Pancreas (tissue), 10 donors: ENCODE results near the gene RSPH1. TPM values are rescaled to one million over a fixed set of nuclear protein-coding genes. Genes with fewer than 3 reads are reported as not detected.
A peak's percentile ranks its signal among the peaks of the same experiment; 100 is the strongest.

ENCODE experiments used
- ATAC-seq, 4 donors: fragments of 200-7000 bp; cut with Tn5 transposase; one replicate each; pipeline versions ENCODE4 v1.8.0 to v1.9.1; 2020; ENCODE audit warnings: mild to moderate bottlenecking in 4 of 4, moderate library complexity in 4 of 4
- DNase-seq, 6 donors: peaks; one replicate each; pipeline ENCODE4 v3.0.0-alpha.2; 2020
- FAIRE-seq: peaks from 2 replicates; lab custom pipeline; 2012; peaks lifted over from hg19 to GRCh38; lab: Jason Lieb, UNC
- H3K27ac ChIP-seq, 4 donors: fragments of 200-600 bp; sonication (generic); 1 replicate in 3 of 4; 2 replicates in 1 of 4; pipeline versions ENCODE4 v1.5.0 to v1.8.0; 2020
- H3K27me3 ChIP-seq, 4 donors: fragments of 200-600 bp; one replicate each; pipeline ENCODE4 v1.8.0; 2021
- H3K36me3 ChIP-seq, 3 donors: fragments of 200-600 bp; sonication (generic) in 1 of 3; one replicate each; pipeline versions ENCODE4 v1.5.0 to v1.8.0; 2020 to 2021
- H3K4me1 ChIP-seq, 3 donors: fragments of 200-600 bp; one replicate each; pipeline ENCODE4 v1.8.0; 2021
- H3K4me3 ChIP-seq, 4 donors: fragments of 200-600 bp; sonication (generic) in 2 of 4; one replicate each; pipeline versions ENCODE4 v1.5.0 to v1.8.0; 2020 to 2021
- H3K9me3 ChIP-seq, 4 donors: fragments of 200-600 bp; one replicate each; pipeline ENCODE4 v1.8.0; 2021
- WGBS, 2 donors: extraction: QIAGEN DNeasy Blood & Tissue Kit; methylation state at CpG; one replicate each; pipeline ENCODE4 v1.1.7; 2013; 5-methylcytosine and 5-hydroxymethylcytosine counted together
- intact Hi-C, 3 donors: fragments of 100-400 bp; cut with DNase I; formaldehyde crosslinking; loops; one replicate each; pipeline versions ENCODE4 v1.11.1 to v1.14.2; 2022
- polyA plus RNA-seq, 2 donors: library from polyadenylated mRNA; stranded (reverse); fragments of 200-250 nt; gene quantifications; one replicate each; pipeline ENCODE4 v1.2.3, GENCODE V29; 2013
- total RNA-seq, 6 donors: library from RNA; stranded (reverse); fragmentation: NEBNext Ultra II Directional in 4 of 6; extraction: Animal tissue kit (Norgen Biotek cat#: 25700) in 4 of 6; gene quantifications; one replicate each; pipeline versions ENCODE4 v1.2.1 to v1.2.4, GENCODE V29; 2021 to 2023
- TF ChIP-seq, protein P1 (sequence below), 4 donors: fragments of 200-600 bp; sonication (generic) in 3 of 4; IDR thresholded peaks; one replicate each; pipeline versions ENCODE4 v1.5.0 to v1.8.0; 2021; ENCODE audit warnings: antibody characterized with exemption in 4 of 4
- donor health status: healthy with polysubstance abuse.
- donor health status: DM: no; HTN: no; CAD: no; lungs with moderate emphysema.
- donor health status: DM: no; HTN: no; CAD: no.
- donor health status: control.
- donor health status: control.
- donor health status: Bipolar disorder and iron deficiency.
- donor health status: DM: yes; HTN: yes; CAD: no.
- donor health status: DM: no; HTN: no; CAD: no.
- donor health status: DM: no; HTN: no; CAD: no.
- donor health status: DM: yes; HTN: yes; CAD: no.

The RSPH1 gene
- total and polyA plus RNA-seq, 8 donors: 0.94 to 5.0 (median 2.1) TPM

- H3K27me3 ChIP-seq: no peaks in the 10 kb centered on the region
- DNase-seq: no peak
- no peak overlapping the region for H3K27ac ChIP-seq
- no peaks in the 10 kb centered on the region for H3K36me3 ChIP-seq
- H3K4me3 ChIP-seq: no peak overlapping the region
- ATAC-seq: no peak
- TF ChIP-seq, protein P1, sequence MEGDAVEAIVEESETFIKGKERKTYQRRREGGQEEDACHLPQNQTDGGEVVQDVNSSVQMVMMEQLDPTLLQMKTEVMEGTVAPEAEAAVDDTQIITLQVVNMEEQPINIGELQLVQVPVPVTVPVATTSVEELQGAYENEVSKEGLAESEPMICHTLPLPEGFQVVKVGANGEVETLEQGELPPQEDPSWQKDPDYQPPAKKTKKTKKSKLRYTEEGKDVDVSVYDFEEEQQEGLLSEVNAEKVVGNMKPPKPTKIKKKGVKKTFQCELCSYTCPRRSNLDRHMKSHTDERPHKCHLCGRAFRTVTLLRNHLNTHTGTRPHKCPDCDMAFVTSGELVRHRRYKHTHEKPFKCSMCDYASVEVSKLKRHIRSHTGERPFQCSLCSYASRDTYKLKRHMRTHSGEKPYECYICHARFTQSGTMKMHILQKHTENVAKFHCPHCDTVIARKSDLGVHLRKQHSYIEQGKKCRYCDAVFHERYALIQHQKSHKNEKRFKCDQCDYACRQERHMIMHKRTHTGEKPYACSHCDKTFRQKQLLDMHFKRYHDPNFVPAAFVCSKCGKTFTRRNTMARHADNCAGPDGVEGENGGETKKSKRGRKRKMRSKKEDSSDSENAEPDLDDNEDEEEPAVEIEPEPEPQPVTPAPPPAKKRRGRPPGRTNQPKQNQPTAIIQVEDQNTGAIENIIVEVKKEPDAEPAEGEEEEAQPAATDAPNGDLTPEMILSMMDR (IDR thresholded peaks at IDR 0.05): no peak
- intact Hi-C loops: no loop called here
- no peak for FAIRE-seq
- WGBS, 2 donors: 52 to 90% methylated on average over 2 of the region's 2 CpGs
- H3K9me3 ChIP-seq: no peaks in the 10 kb centered on the region
- no peaks in the 10 kb centered on the region for H3K4me1 ChIP-seq
Measured at GRCh38 chr21:42489006-42489563, 6.9 kb downstream of the RSPH1 start.

DNA sequence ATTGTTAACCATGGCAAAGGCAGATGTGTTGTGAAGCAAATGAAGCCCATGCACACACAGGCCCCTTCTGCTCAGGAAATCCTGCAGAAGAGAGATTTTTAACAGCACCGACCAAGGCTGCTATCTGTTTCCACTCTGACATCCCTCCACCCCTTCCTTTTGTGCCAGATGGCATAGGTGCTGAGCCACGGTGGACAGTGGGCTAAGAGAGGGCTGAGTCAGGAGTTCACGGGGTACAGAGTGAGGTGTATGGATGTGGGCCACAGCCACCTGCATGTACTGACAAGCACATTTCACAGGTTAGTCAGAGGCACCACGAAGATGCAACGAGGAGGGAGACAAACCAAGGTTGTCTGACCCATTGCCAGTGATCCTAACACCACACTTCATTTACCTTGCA lies 9.5 kb downstream of the RSPH1 start:
- intact Hi-C loops: no loop called here
- 64 to 74% methylated on average over 5 of the region's 5 CpGs for WGBS, 2 donors
- FAIRE-seq (no peak), DNase-seq (no peak), ATAC-seq (peak in 2 of 4 donors; percentile 34 to 43)
- H3K9me3 ChIP-seq: no peaks in the 10 kb centered on the region
- H3K27me3 ChIP-seq: no peaks in the 10 kb centered on the region
- no peaks in the 10 kb centered on the region for H3K36me3 ChIP-seq
- TF ChIP-seq, protein P1 (IDR thresholded peaks at IDR 0.05): no peak
- H3K4me1 ChIP-seq: peaks cover 0 to 5% (median 3%) of the 10 kb centered on the region in 3 donors
- no peak overlapping the region for H3K27ac ChIP-seq
- no peak overlapping the region for H3K4me3 ChIP-seq

DNA sequence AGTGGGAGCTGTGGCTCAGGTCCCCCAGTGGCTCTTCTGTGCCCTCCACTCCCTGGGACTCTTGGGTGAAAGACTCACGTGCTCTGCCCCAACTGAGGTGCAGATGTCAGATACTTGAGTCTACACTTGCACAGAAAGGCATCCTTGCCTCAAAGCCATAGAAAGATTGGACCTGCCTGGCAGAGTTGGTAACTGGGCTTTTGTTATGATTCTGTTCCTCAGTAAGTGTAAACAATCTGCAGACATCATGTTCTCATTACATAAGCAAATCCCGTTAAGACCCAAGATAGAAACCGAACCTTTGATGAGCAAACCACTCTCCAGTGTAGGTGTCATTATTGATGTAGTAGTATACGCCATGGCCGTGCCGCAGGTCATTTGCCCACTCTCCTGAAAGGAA lies 10.0 kb downstream of the RSPH1 start:
- peaks cover 0 to 5% (median 3%) of the 10 kb centered on the region in 3 donors for H3K4me1 ChIP-seq
- TF ChIP-seq, protein P1 (IDR thresholded peaks at IDR 0.05): no peak
- FAIRE-seq (no peak), ATAC-seq (no peak), DNase-seq (no peak)
- no peaks in the 10 kb centered on the region for H3K9me3 ChIP-seq
- intact Hi-C loops: no loop called here
- H3K4me3 ChIP-seq: no peak overlapping the region
- 79 to 88% methylated on average over 6 of the region's 6 CpGs for WGBS, 2 donors
- H3K27me3 ChIP-seq: no peaks in the 10 kb centered on the region
- H3K27ac ChIP-seq: no peak overlapping the region
- H3K36me3 ChIP-seq: no peaks in the 10 kb centered on the region

DNA sequence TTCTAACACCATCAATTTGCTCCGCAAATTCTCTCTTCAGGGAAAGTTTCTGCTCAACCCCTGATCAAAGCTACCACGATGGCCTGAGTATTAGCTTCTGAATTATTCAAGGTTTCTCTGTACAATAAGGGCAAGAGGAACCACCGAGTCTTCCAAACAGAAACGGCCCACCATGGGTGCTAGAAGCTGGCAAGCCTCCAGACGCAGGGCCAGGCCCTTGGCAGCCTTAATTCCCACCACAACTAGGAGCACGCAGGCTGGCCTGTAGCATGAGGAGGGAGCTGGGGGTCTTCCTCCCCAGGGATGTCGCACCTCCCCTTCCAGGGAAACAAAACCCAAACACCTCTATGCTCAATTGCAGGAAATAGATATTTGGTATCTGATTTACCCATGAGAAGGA lies 11.1 kb downstream of the RSPH1 start:
- no peaks in the 10 kb centered on the region for H3K36me3 ChIP-seq
- no peak for ATAC-seq
- no peak for DNase-seq
- FAIRE-seq: no peak
- no peak overlapping the region for H3K27ac ChIP-seq
- no peaks in the 10 kb centered on the region for H3K9me3 ChIP-seq
- H3K4me3 ChIP-seq: no peak overlapping the region
- WGBS, 2 donors: 76 to 91% methylated on average over 7 of the region's 7 CpGs
- TF ChIP-seq, protein P1 (IDR thresholded peaks at IDR 0.05): no peak
- H3K4me1 ChIP-seq: peaks cover 0 to 5% (median 3%) of the 10 kb centered on the region in 3 donors
- intact Hi-C loops: no loop called here
- no peaks in the 10 kb centered on the region for H3K27me3 ChIP-seq

GRCh38 chr21:42481169-42481568 lies 14.9 kb downstream of the RSPH1 start:
- peaks cover 0 to 11% (median 5%) of the 10 kb centered on the region in 3 donors for H3K4me1 ChIP-seq
- no peaks in the 10 kb centered on the region for H3K27me3 ChIP-seq
- FAIRE-seq: no peak
- H3K4me3 ChIP-seq: no peak overlapping the region
- no peak for DNase-seq
- 87 to 95% methylated on average over 4 of the region's 4 CpGs for WGBS, 2 donors
- ATAC-seq: no peak
- no peak overlapping the region for H3K27ac ChIP-seq
- intact Hi-C loops: no loop called here
- no peaks in the 10 kb centered on the region for H3K9me3 ChIP-seq
- TF ChIP-seq, protein P1 (IDR thresholded peaks at IDR 0.05): no peak
- H3K36me3 ChIP-seq: no peaks in the 10 kb centered on the region
